HuH-7 (cell line): ENCODE data around the gene AHRR.

Experiments used
- DNase-seq: peaks from one replicate; pipeline ENCODE4 v3.0.0; 2011; ENCODE audit warnings: low spot score

AHRR gene

GRCh38 chr5:443239-444151 lies 122.0 kb downstream of the AHRR start:
- peak; percentile 43 for DNase-seq

- no peak for DNase-seq
Measured at GRCh38 chr5:444226-444625, 122.7 kb downstream of the AHRR start.

DNA sequence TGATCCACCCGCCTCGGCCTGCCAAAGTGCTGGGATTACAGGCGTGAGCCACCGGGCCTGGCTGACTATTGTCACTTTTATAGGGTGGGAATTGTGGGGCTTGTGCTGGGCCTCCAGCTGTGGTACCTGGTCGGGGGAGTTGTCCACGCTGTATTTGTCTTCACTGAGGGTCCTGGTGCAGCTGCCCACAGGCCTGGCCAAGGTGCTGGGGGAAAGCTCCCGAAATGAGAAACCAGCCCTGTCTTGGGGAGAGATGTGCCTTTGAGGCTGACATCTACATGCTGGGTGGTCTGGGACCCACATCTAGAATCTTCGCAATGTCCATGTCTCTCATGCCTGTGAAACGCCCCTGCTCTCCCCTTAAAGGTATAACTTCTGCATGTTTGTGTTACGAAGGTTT lies 124.1 kb downstream of the AHRR start:
- no peak for DNase-seq

- DNase-seq, result no peak
Measured at GRCh38 chr5:446066-446882, 124.8 kb downstream of the AHRR start.

- DNase-seq, result peak; percentile 54
Measured at GRCh38 chr5:446883-447263, 125.4 kb downstream of the AHRR start.

DNA sequence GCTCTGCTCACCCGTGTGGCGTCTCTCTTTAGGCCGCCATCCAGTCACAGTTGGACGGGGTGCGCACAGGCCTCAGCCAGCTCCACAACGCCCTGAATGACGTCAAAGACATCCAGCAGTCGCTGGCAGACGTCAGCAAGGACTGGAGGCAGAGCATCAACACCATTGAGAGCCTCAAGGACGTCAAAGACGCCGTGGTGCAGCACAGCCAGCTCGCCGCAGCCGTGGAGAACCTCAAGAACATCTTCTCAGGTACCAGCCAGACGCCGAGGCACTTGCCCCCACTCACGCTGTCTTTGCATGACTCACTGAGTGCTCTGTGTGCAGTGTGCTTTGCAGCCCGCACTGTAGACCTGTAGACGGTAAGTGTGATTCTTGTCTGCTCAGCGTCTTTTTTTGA lies 126.0 kb downstream of the AHRR start:
- DNase-seq, result no peak

DNA sequence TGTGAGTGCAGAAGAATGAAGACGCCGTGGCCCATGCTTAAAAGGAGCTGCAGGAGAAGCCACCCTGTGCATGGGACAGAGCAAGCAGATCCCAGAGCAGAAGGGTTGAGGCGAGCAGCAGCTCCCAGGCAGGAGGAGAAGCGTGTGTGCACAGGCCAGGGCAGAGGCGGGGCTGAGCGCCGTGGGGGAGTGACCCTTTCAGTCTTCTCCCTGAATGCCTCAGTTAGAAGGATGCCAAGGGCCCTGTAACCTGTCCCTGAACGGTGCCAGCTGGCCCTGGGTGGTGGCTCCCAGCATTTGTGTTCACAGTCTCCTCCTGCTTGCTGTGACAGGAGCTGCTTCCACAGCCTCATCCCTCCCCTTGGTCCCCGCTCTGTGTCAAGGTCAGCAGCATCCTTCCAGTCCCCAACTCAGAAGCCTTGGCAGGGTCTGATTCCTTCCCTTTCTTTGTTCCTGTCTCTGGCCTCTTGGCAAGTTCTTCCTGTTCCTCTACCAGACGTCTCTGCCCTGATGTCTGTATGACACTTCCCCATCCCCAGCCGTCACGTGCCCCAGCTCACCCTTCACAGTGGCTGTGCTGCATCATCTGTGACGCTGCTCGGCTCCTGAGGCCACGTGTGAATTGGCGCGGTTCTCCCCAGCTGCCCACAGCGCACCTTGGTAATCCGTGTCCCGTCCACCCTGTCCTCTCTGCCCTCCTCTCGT lies 126.7 kb downstream of the AHRR start:
- no peak for DNase-seq

- DNase-seq, result no peak
Measured at GRCh38 chr5:448766-449090, 127.2 kb downstream of the AHRR start.

DNA sequence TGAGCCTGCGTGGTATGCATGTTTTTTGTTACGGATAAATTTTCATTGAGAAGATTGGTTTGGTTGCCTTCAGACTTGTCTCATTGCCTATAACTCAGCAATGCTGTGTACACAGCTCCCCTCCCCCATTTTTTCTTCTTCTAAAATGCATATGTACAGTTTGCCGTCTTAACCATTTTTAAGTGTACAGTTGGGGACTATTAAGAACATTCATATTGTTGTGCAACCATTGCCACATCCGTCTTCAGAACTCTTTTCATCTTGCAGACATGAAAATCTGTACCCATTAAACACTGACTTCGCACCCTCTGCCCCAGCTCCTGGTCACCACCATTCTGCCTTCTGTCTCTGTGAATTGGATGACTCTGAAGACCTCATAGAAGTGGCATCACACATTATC lies 127.6 kb downstream of the AHRR start:
- no peak for DNase-seq

DNA sequence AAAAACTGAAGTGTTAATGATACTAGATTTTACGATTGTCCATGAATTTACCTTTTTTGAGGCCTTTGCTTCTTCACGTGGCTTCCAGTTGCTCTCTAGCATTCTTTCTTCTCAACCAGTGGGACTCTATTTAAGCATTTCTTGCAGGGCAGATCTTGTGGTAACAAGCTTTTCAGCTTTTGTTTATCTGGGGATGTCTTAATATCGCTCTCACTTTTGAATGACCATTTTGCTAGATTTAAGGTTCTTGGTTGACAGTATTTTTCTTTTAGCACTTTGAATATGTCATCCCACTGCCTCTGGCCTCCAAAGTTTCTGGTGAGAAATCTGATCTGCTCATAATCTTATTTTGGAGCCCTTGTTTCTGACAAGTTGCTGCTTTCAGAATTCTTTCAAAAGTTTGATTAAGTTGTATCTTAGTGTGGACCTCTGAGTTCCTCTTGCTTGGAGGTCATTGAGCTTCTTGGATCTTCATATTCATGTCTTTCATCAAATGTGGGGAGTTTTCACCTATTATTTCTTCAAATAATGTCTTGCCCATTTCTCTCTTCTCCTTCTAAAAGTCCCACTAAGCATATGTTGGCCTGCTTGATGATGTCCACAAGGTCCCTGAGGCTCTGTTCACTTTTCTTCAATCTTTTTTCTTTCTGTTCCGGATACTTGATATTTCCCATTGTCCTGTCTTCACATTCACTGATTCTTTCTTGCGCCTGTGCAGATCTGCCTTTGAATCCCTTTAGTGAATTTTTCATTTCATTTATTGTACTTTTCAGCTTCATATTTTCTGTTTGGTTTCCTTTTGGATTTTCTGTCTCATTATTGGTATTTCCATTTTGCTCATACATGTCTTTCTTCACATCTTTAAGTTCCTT lies 130.3 kb downstream of the AHRR start:
- no peak for DNase-seq

DNA sequence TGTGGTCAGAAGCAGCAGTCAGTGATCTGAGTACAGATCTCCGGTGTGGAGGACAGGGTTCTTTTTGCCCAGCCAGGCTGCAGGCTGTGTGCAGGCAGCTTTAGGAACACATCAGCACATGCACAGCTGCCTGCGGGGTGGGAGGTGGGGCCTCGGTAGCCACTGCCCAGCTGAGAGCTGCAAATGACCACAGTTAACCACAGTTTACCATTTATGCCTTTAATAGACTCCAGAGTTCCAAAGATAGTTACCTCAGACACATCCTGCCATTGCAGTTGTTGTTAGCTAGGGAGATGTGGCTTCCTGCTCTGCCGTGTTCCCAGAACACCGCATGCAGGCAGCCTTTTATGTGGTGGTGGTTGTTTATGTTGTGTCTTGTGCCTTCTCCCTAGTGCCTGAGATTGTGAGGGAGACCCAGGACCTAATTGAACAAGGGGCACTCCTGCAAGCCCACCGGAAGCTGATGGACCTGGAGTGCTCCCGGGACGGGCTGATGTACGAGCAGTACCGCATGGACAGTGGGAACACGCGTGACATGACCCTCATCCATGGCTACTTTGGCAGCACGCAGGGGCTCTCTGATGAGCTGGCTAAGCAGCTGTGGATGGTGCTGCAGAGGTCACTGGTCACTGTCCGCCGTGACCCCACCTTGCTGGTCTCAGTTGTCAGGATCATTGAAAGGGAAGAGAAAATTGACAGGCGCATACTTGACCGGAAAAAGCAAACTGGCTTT lies 131.6 kb downstream of the AHRR start:
- DNase-seq, result no peak

GRCh38 chr5:453725-454481 lies 132.4 kb downstream of the AHRR start:
- DNase-seq, result no peak

DNA sequence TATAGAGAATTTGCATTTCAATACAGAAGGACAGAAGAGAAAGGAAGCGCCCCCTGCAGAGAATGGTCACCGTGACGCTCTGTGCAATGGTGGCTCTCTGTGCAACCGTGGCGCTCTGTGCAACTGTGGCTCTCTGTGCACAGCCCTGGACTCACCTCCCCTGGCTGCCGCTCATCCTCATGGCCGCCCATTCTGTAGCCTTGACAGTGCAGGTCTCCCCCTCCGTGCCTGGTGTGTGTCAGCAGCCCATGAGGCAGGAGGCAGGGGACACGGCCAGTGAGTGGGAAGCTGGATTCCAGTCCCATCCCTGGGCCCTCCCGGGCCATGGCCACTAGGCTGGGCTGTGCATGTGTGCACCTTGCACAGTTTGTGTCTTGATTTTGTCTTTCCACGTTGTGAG lies 133.4 kb downstream of the AHRR start:
- no peak for DNase-seq

GRCh38 chr5:455806-456205 lies 134.3 kb downstream of the AHRR start:
- no peak for DNase-seq

- DNase-seq, result no peak
Measured at GRCh38 chr5:456351-457194, 135.1 kb downstream of the AHRR start.

DNA sequence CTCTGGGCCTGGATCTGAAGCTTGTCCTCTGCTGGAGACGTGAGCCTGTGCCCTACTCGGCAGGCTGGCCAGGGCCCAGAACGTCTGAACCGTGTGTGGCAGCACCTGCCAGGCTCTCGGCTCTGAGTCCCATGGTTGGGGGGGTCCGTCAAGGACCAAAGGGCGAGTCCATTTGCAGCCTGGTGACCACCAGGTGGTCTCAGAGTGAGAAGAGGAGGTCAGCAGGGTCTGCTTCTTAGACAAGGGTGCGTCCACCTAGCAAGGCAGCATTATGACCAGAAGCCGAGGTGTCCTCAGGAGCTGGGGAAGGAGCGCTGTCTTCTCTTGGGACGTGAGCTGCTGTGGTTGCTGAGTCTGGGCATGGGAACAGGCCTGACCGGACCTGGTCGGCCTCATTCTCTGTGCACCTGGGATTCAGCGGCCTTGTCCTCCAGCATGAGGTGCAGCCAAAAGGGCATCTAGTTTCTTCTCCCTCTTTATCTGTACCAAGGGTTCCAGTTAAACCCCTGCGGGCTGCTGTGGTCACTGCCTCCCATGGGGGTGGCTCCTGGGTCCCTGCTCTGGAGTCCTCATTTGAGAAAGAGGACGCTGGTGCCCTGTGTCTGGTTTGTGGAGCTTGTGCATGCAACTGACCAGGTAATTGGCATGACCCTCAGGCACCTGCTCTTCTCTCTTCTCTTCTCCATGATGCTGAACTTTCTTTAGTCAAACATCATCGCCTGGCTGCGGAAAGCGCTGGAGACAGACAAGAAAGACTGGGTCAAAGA lies 135.9 kb downstream of the AHRR start:
- no peak for DNase-seq

DNA sequence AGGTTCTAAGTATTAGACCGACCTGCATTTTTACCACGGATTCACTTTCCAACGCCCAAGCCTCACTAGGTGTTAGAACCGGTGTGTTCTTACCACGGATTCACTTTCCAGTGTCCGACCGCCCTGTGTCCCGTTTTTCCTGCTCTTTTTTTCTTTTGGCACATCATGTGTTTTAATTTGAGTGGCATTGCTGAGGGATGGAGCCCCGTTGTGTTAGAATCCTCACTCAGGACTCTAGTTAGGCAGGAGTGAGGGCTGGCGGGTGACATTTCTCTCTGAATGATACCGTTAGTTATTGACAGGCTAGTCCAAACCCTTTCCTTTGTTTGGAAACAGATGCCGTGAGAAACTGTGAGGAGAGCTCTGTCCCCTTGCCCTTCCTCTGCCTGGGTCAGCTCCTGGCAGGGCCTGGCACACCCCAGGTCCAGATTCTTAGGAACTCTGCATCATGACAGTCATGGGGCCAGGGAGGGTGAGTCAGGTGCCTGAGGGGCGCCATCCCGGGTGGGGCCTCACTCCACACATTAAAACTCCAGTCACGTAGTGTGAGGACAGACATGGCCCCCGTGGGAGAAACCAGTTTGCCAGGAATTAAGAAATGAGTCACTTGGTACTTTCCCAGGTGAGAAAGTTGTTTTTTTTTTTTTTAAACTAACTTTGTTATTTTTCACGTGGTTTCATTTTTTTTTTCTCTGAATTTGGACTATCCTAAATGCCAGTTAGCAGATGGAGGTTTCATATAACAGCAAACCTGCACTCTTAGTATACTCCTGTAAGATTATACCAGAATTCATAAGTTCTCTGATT lies 137.2 kb downstream of the AHRR start:
- DNase-seq, result no peak
